ENCODE data around the gene MYH10.
"Not testable (repeated sequence)": the region's sequence is repeated elsewhere in the genome, so short reads cannot be mapped to it uniquely, and the experiment has no call there.

Gene MYH10

DNA sequence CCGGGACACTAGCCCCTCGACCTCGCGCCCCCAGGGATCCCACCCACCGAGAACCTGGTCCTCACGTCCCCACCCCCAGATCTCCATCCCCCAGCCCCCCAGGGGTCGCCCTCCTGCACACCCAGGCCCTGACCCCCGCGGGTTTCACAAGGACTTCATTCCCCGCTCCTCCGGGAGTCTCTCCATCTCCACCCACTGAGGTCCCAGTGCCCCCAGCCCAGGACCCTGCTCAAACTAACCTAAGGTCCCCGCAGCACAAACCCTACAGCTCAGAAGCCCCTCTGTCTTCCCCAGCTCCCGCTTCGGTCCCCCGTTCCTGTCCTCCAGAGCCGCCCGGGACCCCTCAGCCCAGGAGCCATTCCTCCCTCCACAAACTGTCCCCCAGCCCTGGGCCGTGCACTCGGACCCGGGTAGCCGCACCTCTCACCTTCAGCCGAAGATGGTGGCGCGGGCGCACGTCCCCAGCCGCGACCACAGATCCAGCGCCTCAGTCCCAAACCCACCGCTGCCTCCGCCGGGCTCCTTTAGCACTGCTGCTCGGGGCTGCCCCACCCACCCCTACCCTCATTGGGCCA is at the start of gene MYH10:
Gene MYH10 (minus strand): TSS at position 499 of the 575 bp plus-strand sequence. CDS start 7,479 bp downstream, outside the sequence.
- DNase-seq: no peak

DNA sequence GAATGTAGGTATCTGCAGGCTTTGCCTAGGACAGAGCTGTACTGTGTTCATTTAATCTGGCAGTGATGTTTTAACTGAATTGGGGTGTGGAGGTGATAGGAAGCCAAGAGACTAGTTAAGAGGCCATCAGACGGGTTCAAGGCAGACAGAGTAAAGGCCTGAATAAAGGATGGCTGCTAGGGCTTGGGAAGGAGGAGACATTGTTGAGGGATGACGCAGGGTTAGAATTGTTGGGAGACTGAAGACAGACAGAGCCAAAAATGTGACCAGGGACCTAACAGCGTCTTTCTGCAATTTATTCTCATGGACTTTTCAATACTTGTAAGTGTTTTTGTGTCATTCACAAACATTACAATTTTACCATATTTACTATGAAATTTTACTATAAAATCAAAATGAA is 48.6 kb upstream of the MYH10 start:
- no peak for DNase-seq

DNA sequence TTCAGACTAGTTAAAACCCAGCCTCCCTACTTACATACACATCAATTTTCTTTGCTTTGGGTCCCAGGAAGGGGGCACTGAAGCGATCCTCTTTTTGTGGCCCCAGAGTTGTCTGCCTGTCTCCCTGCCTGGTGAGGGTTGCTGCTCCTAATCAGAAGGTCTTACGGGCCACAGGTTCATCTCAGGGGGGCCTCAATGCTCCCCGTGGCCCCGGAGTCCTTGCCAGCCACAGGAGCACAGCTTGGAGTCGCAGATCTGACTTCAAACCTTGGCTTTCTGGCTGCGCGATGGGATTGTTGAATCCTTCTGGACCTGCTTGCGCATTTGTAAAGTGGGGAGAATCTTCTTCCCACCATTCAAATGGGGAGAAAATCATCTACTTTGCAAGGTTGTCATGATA is 44.8 kb upstream of the MYH10 start:
- no peak for DNase-seq

DNA sequence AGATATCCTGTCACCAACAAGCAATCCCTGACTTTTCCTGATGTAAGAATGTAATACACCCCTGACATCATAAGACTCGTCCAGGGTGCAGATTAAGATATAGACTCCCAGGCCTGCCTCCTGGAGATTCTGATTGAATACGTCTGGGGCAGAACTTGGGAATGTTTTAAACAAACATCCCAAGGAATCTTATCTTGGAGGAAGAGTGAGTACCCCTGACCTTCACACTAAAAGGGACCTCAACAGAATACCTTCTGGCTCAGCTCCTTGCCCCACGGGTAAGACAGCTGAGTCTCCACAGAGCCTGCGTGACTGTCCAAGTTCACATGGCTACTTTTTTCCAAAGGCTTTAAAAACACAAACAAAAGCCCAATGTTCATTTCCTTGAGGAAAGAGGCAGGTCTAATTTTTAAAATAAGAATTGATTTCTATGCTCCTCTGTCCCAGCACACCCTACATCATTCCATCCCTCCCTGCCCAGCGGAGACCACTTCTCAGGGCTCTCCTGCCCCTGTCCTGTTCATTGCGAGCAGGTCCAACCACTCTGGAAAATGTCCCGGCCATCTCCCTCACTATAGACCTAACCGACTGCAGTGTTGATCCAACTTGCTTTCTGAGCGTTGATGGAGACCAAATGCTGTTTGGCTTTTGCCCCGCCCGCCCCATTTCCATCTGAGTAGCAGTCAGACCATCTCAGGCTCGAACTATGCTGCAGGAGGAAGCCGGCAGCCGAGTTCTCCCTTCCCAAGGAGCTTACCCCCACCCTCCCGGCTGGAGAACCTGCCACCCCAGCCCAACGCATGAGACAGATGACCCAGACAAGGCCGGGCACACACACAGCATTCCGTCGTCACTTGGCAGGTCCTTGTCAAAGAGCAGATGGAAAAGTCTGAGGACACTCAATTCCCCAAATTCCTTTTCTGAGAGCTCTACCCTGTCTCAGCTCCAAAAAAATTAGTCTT is 44.1 kb upstream of the MYH10 start:
- DNase-seq: no peak

DNA sequence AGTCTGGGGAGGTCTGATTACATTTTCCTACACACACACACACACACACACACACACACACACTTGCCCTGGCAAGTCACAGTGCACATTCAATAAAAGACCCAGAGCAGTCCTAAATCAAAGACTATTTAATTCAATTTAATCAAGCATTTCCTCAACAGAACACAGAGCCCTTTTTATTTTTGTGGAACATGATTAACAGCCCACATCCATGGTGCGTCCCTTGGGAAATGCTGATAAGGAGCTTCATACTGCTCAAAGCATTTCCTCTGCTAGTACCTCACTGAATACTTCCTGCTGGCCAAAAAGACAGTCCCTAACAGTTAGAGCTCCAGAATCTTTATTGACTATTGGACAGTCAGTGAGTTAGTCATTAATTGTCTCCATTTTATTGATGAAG is 43.1 kb upstream of the MYH10 start:
- no peak for DNase-seq

DNA sequence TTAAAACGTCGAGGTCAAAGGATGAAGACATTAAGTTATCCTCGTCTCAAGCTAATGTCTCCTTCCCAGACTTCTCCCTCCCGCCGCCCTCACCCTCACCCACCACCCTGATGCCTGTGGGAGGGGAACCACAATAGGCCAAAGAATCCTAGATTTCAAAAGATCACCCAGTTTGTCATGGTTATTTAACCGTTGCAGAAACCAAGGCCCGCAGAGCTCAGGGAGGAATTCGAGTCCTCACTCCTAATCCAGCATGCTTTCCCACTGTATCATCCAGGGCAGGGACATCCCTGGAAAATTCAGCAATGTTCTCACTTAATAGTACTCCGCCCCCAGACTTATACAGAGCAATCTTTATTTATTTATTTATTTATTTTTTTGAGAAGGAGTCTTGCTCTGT is 41.8 kb upstream of the MYH10 start:
- no peak for DNase-seq

DNA sequence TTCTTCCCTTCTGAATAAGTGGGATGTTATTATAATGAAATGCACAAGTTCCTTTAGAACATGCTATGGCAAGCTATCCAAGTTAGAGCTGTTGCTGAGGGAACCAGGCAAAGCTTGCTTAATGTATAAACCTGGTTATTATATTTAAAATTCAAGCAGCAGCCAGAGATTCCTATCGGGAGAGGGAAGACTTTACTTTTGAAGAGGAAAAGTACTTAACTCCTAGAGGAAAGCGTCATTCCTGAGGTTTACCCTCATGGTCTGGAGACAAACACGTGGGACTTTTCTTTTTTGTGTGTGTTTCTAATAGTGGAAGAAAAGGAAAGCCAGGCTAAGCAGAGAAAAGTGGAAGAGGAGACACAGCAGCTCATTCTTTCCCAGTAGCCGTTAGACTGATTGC is 39.9 kb upstream of the MYH10 start:
- DNase-seq: no peak

DNA sequence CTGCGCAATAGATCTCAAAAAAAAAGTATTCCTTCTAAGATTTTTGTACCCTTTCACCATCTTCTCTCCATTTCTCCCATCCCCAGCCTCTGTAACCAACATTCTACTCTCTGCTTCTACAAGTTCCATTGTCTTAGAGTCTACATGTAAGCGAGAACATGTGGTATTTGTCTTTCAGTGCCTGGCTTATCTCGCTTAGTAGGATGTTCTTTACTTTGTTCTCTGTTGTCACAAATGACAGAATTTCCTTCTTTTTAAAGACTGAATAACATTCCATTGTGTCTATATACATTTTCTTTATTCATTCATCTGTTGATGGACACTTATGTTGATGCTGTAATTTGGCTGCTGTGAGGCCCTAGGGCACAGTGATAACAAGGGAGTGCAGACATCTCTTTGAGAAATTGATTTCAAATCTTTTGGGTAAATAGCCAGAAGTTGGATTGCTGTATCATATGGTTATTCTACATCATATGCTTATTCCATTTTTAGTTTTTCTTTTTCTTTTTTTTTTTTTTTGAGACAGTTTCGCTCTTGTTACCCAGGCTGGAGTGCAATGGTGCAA is 37.7 kb upstream of the MYH10 start:
- DNase-seq: no peak

DNA sequence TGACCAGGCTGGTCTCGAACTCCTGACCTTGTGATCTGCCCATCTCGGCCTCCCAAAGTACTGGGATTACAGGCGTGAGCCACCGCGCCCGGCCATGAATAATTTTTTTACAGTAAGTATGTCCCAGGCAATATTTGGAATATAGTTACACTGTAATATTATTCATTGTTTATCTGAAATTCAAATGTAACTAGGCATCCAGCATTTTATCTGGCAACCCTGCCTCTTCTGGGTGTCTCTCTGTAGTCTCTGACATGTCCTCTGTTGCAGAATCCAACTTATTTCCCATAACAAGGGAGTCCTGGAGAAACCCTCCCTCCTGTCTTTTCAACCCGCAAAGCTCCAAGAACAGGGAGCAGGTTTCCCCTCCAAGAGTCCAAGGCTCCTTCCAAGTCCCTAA is 36.9 kb upstream of the MYH10 start:
- no peak for DNase-seq

DNA sequence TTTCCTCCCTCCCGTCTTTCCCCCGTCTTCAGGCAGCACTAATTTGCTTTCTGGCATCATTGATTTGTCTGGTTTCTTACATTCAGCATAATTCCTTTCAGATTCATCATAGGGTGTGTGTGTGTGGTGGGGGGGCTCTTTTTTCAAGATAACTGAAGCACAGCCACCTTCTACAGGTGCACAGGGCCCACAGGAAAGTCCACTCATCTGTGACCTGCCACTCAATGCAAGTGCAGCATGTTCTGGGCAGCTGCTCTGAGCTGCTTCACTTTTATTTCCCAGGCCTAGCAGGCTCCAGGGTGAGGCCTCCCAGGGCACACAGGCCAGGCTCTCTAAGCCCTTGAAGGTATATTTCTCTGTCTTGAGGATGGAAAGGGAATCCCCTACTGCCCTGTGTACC is 35.2 kb upstream of the MYH10 start:
- DNase-seq: no peak

DNA sequence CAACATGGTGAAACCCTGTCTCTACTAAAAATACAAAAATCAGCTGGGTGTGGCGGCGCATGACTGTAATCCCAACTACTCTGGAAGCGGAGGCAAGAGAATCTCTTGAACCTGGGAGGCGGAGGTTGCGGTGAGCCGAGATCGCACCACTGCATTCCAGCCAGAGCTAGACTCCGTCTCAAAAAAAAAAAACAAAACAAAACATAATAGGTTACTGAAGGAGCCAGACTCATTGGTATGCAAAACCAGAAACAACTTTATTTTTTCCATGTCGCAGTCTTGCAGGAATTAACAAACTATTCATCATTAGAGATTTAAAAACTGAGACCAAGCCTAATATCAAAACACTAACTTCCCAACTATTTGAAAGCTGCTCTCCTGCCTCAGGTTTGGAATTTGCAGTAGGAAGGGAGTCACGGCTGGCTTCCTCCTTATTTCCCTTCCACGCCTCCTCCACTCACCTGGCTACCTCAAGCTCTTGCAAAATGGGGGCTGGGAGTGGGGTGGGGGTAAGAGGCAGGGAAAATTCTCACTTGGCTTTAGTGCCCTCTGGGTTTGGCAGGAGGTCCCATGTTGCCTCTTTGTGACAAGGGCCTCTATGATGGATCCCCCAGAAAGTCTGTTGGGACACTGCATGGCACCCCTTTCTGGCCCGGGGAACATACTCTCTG is 34.1 kb upstream of the MYH10 start:
- DNase-seq: no peak

DNA sequence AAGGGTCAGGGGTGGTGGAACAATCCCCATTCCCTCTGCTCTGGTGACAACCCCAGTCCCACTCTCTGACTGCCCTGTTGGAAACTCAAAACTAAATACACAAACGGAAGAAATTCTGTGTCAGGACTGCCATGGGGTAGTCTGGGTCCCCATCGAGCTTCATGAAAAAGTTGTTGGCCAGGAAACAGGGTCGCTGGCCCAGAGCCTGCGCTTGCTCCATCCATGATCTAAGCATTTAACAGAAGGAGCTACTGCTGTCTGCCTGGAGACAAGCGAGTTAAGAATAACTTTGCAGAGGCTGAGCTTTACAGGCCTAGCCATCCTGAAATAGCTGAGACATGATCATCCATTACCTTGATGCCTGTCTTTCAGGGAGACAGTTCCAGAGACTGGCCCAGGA is 32.4 kb upstream of the MYH10 start:
- no peak for DNase-seq

DNA sequence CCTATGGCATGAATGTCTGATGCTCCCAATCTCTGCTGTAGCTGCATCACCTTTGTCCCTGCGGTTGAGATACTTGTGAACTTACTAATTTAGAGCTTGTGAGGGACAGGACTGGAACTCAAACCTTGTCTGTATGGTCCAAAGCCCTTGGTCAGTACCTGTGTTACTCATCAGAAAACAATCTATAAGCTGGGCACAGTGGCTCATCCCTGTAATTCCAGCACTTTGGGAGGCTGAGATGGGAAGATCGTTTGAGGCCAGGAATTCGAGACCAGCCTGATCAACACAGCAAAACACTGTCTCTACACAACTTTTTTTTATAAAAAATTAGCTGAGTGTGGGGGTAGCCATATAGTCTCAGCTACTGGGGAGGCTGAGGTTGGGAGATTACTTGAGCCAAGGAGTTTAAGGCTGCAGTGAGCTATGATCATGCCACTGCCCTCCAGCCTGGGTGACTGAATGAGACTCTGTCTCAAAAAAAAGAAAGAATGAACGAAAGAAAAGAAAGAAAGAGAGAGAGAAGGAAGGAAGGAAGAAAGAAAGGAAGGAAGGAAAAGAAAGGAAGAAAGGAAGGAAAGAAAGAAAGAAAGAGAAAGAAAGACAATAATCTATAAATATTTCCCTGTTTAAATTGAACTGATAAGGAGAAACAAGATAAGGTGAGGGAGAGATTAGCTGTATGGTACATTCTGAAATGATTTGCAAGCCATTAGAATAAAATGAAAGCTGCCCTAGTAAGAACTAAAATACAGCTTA is 31.7 kb upstream of the MYH10 start:
- no peak for DNase-seq

DNA sequence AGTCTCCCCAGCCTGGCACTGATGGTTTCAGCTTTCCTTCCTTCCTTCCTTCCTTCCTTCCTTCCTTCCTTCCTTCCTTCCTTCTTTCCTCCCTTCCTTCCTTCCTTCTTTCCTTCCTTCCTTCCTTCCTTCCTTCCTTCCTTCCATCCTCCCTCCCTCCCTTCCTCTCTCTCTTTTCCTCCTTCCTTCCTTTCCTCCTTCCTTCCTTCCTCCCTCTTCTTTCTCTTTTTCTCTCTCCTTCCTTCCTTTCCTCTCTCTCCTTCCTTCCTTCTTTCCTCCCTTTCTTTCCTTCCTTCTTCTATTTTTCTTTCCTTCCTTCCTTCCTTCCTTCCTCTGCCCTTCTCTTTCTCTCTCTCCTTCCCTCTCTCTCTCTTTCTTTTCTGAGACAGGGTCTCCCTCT is 30.2 kb upstream of the MYH10 start:
- DNase-seq: not testable (repeated sequence)

DNA sequence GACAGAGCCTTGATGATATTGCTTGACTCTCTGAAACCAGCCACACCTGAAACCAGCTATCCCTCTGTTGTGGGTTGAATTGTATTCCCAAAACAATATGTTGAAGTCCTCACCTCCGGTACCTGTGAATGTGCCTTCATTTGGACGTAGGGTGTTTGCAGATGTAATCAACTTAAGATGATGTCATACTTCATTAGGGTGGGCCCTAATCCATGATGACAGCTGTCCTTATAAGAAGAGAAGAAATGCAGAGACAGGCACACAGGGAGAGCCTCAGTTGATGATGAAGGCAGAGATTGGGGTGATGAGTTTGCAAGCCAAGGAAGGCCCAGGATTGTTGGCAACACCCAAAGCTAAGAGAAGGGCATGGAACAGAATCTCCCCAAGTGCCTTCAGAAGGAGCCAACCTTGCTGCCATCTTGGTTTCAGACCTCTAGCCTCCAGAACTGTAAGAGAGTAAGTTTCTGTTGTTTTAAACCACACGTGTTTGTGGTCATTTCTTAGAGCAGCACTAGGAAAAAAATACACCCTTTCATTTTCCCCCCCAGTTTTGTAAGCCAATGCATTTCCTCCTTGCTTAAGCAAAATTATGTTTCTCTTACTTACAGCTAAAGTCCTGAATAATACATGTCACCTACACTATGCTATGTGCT is 29.4 kb upstream of the MYH10 start:
- no peak for DNase-seq

DNA sequence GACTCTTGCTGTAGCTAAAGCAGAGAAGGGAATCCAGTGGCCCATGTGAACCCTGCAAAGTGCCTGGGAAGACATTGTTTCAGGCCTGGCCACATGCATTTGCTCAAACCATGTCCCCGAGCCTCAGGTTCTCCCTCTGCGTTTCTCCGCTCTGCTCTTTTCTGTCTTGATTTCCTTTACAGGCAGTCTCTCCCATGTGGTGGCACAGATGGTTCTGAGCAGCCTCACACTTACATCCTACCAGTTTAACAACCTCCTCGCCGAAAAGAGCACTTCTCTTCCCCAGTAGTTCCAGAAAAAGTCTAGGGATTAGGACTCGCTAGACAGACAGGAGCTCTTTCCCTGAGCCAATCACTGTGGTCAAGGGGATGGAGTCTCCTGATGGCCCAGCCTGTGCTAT is 28.3 kb upstream of the MYH10 start:
- DNase-seq: no peak

DNA sequence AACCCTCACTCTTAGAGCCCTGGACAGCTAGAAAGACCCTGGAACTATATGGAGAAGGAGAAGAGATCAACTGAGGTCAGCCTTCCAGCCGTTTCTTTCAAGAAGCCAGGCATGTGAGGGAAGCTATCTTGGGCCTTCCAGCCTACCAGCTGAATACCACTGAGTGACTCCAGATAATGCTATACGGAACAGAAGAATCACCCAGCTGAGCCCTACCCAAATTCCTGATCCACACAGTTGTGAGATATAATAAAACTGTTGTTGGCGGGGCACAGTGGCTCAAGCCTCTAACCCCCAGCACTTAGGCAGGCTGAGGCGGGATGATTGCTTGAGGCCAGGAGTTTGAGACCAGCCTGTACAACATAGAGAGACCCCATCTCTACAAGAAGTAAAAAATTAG is 26.2 kb upstream of the MYH10 start:
- no peak for DNase-seq

DNA sequence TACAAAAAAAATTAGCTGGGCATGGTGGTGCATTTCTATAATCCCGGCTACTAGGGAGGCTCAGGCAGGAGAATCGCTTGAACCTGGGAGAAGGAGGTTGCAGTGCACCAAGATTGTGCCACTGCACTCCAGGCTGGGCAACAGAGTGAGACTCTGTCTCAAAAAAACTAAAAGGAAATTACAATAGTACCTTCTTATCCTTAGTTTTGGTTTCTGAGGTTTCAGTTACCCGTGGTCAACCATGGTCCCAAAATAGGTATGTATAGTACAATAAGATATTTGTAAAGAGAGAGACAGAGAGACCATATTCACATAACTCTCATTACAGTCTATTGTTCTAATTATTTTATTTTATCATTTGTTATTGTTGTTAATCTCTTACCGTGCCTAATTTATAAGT is 24.3 kb upstream of the MYH10 start:
- no peak for DNase-seq

DNA sequence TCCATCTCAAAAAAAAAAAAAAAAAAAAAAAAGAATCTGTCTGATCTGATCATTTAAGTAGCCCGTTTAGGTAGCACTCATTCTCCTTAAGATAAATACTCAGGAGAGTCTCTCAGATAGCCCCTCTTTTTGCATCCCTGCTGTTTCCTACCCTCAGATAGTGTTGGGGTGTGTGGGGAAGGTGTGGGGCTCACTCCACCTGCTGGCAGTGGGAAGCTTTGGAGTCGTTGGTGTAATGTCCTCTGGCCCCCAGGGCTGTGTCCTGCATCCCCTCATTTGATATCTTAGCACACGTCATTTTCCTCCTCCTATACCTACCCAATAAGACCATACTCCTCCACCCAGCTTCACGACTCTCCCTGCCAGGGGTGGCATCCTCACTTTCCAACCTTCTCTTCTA is 20.5 kb upstream of the MYH10 start:
- no peak for DNase-seq

DNA sequence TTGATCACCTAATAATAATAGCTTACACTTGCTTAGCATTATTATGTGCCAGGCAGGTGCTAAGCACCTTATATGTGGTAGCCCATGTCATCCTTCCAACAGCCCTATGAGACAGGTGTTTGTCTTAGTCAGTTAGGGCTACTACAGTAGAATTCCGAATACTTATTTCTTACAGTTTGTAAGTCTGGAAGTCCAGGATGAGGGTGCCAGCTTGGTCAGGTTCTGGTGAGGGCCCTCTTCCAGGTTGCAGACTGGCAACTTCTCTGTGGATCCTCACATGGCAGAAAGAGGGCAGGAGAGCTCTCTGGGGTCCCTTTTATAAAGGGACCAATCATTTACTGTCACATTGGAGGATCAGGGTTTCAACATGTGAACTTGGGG is 19.6 kb upstream of the MYH10 start:
- DNase-seq: no peak

DNA sequence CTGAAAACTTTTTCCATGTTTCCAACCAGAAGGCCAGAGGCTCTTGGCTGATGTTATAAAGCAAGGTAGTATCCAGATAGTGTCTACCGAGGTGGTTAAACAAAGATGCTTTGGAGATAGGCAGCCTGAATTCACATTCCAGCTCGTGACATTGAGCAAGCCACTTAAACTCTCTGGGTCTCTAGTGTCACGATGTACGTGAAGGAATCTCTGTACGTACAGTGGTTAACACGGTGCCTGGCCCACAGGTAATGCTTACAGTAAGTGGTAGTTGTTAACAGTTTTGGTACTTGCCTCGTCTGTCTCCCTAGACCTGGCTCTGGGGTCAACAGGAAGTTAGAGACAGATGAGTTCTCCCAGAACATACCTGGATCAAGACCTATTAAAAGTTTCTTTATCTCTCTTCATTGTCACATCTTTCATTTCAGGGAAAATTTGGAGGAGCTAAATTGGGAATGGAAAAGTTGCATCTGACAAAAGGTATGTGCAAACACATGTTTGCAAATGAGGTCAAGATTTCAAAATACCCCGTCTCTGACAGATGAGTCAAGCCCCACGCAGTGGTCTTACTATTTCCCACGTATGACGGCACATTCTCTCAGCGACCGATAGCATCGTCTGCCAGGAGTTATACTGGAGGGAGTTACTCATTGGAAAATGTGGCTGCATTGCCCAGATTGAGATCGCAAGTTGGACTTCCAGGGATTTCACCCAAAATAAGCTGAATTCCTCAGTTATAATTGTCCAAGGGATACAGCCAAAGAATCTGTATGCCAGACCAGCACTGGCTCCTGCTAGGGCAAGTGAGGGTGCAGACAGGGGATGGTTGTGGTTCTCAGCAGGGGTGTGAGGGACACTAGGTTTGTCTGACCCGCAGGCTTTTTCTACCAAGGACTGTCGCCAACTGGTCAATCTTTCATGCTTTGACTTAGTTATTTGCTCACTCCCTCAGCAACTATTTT is 18.9 kb upstream of the MYH10 start:
- no peak for DNase-seq

Data from NCI-H1417 treated with DMSO at 0.1 percent for 48 hours (cell line).